Fibroblast of lung (primary cell): Measurements from ENCODE around the gene PPP1R16B. TPM values are rescaled to one million over a fixed set of nuclear protein-coding genes. Genes with fewer than 3 reads are reported as not detected.
A peak's percentile ranks its signal among the peaks of the same experiment; 100 is the strongest.

ENCODE experiments used
- DNase-seq, 2 donors: peaks; one replicate each; pipeline versions ENCODE4 v3.0.0 to v3.0.0-alpha.2; 2010; ENCODE audit warnings: low read depth in 2 of 2
- H2AFZ ChIP-seq: 2 replicates; pipeline ENCODE4 v1.5.1; 2012; ENCODE audit warnings: low read length, control low read depth, inconsistent platforms
- H3K27ac ChIP-seq: 2 replicates; pipeline ENCODE4 v1.5.1; 2011; ENCODE audit warnings: low read length, control low read depth; ENCODE audit not compliant: insufficient read depth
- H3K27me3 ChIP-seq: 2 replicates; pipeline ENCODE4 v1.5.1; 2011; ENCODE audit warnings: mild to moderate bottlenecking, low read length; ENCODE audit not compliant: control insufficient read depth, insufficient read depth
- H3K36me3 ChIP-seq: 2 replicates; pipeline ENCODE4 v1.5.1; 2011; ENCODE audit warnings: low read length; ENCODE audit not compliant: control insufficient read depth, insufficient read depth
- H3K4me1 ChIP-seq: 2 replicates; pipeline ENCODE4 v1.5.1; 2011; ENCODE audit warnings: low read length; ENCODE audit not compliant: control insufficient read depth, insufficient read depth; ENCODE audit errors: extremely low read depth
- H3K4me2 ChIP-seq: 2 replicates; pipeline ENCODE4 v1.5.1; 2011; ENCODE audit warnings: low read length, control low read depth; ENCODE audit not compliant: insufficient read depth; ENCODE audit errors: extremely low read depth
- H3K4me3 ChIP-seq, 4 experiments: fragments of 200-600 bp in 1 of 4; sonication (generic) in 1 of 4; replicated peaks in 1 of 4; 2 replicates each; pipeline ENCODE4 v1.5.1; 2011 to 2016; ENCODE audit warnings: low read length in 4 of 4, low read depth in 3 of 4, mild to moderate bottlenecking in 3 of 4, control low read depth in 2 of 4, inconsistent platforms in 1 of 4, mixed read lengths in 1 of 4; ENCODE audit not compliant: insufficient read depth in 1 of 4; ENCODE audit errors: control extremely low read depth in 1 of 4
- H3K79me2 ChIP-seq: 2 replicates; pipeline ENCODE4 v1.5.1; 2012; ENCODE audit warnings: mild to moderate bottlenecking, low read length, inconsistent platforms; ENCODE audit not compliant: control insufficient read depth, insufficient read depth
- H3K9ac ChIP-seq: 2 replicates; pipeline ENCODE4 v1.5.1; 2011; ENCODE audit warnings: mild to moderate bottlenecking, low read length, control low read depth; ENCODE audit not compliant: insufficient read depth
- H3K9me3 ChIP-seq: 2 replicates; pipeline ENCODE4 v1.5.1; 2012; ENCODE audit warnings: low read depth, low read length; ENCODE audit not compliant: control insufficient read depth, insufficient read depth
- H4K20me1 ChIP-seq: 2 replicates; pipeline ENCODE4 v1.5.1; 2011; ENCODE audit warnings: low read length; ENCODE audit not compliant: control insufficient read depth, insufficient read depth; ENCODE audit errors: extremely low read depth
- CTCF ChIP-seq, 2 donors: IDR thresholded peaks in 1 of 2; conservative IDR thresholded peaks in 1 of 2; 1 replicate in 1 of 2; 2 replicates in 1 of 2; pipeline ENCODE4 v1.5.1; 2011 to 2012; ENCODE audit warnings: low read length in 2 of 2, control low read depth in 1 of 2, inconsistent platforms in 1 of 2, low read depth in 1 of 2, mild to moderate bottlenecking in 1 of 2
- EZH2 ChIP-seq: IDR thresholded peaks from 2 replicates; pipeline ENCODE4 v1.5.1; 2012; ENCODE audit warnings: low read length, control low read depth, mild to moderate bottlenecking; ENCODE audit errors: missing control alignments
- polyA plus RNA-seq, 2 donors: library from polyadenylated mRNA; depleted of rRNA in 1 of 2; stranded (reverse) in 1 of 2; unstranded in 1 of 2; fragments of >200 nt; gene quantifications; 2 replicates each; pipeline ENCODE4 v1.2.1, GENCODE V29; 2011 to 2012; ENCODE audit warnings: missing spikeins in 1 of 2
- total RNA-seq: library from RNA; depleted of rRNA; stranded (reverse); fragments of >200 nt; gene quantifications from 2 replicates; pipeline ENCODE4 v1.2.1, GENCODE V29; 2014

Gene PPP1R16B
- total and polyA plus RNA-seq, 2 donors (not counting 1 experiment from before 2014, with no cell fraction given): under 0.01 TPM; not detected in 1

GRCh38 chr20:38782275-38782674 lies 23.2 kb upstream of the PPP1R16B start:
- Histone ChIP-seq H3K27me3 (no peaks in the 10 kb centered on the region), H3K4me2 (no peak overlapping the region), H3K27ac (no peak overlapping the region), H3K4me3 (no peak overlapping the region), H3K9ac (no peak overlapping the region), H3K36me3 (no peaks in the 10 kb centered on the region), H3K9me3 (no peaks in the 10 kb centered on the region), H2AFZ (no peak overlapping the region), H3K79me2 (no peaks in the 10 kb centered on the region), H4K20me1 (no peaks in the 10 kb centered on the region), H3K4me1 (no peaks in the 10 kb centered on the region)
- TF ChIP-seq CTCF (conservative IDR thresholded peaks at IDR 0.05 in 1 of 2, IDR thresholded peaks at IDR 0.05 in 1 of 2; ENCODE audit: low read depth in 1 of 2, low read length in 2 of 2) (no peak), EZH2 (no peak)
- no peak for DNase-seq

DNA sequence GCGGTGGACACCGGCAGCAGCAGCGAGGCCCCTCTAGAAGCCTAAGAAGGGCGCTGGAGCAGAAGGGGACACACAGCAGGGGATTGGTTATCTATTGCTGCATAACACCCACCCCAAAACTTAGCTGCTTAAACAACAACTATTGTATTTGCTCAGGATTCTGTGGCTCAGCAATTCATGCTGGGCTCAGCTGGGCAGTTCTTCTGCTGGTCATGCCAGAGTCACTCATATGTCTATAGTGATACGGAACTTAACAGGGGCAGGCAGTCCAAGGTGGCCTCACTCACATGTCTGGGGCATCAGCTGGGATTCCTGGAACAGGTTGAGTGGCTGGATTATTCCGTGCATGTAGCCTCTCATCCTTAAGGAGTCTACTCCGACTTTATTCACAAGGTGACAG lies 17.6 kb upstream of the PPP1R16B start:
- no peaks in the 10 kb centered on the region for H3K27me3 ChIP-seq
- H3K4me1 ChIP-seq: peaks cover 2% of the 10 kb centered on the region
- no peak overlapping the region for H3K27ac ChIP-seq
- TF ChIP-seq CTCF (conservative IDR thresholded peaks at IDR 0.05 in 1 of 2, IDR thresholded peaks at IDR 0.05 in 1 of 2; ENCODE audit: low read depth in 1 of 2, low read length in 2 of 2) (no peak), EZH2 (no peak)
- no peak for DNase-seq
- H3K9ac ChIP-seq: no peak overlapping the region
- no peak overlapping the region for H3K4me2 ChIP-seq
- no peaks in the 10 kb centered on the region for H3K79me2 ChIP-seq
- no peaks in the 10 kb centered on the region for H3K36me3 ChIP-seq
- no peak overlapping the region for H3K4me3 ChIP-seq
- H2AFZ ChIP-seq: no peak overlapping the region
- no peaks in the 10 kb centered on the region for H4K20me1 ChIP-seq
- H3K9me3 ChIP-seq: no peaks in the 10 kb centered on the region

DNA sequence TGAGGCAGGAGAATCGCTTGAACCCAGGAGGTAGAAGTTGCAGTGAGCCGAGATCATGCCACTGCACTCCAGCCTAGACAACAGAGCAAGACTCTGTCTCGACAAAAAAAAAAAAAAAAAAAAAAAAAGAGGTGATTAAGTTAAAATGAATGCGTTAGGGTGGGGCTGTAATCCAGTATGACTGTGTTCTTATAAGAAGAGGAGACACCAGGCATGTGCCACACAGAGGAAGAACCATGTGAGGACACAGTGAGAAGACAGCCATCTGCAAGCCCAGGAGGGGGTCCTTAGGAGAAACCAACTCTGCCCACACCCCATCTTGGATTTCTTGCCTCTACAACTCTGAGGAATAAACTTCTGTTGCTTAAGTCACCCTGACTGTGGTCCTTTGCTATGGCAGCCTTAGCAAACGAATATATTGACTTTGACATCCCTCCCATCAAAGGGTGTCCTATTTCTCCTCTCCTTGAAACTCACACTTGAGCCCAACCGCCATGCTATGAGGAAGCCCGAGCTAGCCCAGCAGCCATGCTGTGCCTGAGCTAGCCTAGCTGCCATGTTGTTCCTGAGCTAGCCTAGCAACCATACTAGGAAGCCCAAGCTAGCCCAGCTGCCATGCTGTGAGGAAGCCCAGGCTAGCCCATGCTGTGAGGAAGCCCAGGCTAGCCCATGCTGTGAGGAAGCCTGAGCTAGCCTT lies 15.8 kb upstream of the PPP1R16B start:
- H3K4me2 ChIP-seq: no peak overlapping the region
- no peaks in the 10 kb centered on the region for H3K9me3 ChIP-seq
- no peak overlapping the region for H3K4me3 ChIP-seq
- no peak for TF ChIP-seq CTCF (conservative IDR thresholded peaks at IDR 0.05 in 1 of 2, IDR thresholded peaks at IDR 0.05 in 1 of 2; ENCODE audit: low read depth in 1 of 2, low read length in 2 of 2)
- no peak for TF ChIP-seq EZH2
- H4K20me1 ChIP-seq: no peaks in the 10 kb centered on the region
- H3K27ac ChIP-seq: no peak overlapping the region
- H2AFZ ChIP-seq: no peak overlapping the region
- peaks cover 2% of the 10 kb centered on the region for H3K4me1 ChIP-seq
- no peaks in the 10 kb centered on the region for H3K79me2 ChIP-seq
- no peaks in the 10 kb centered on the region for H3K36me3 ChIP-seq
- H3K27me3 ChIP-seq: no peaks in the 10 kb centered on the region
- no peak overlapping the region for H3K9ac ChIP-seq
- peak; percentile 40 to 54 for DNase-seq
